Spleen (tissue), 11 donors: ENCODE results near the gene ACOXL. TPM values are rescaled to one million over a fixed set of nuclear protein-coding genes. Genes with fewer than 3 reads are reported as not detected.

Experiments
- DNase-seq: peaks from one replicate; pipeline ENCODE4 v3.0.0-alpha.2; 2020
- H3K27ac ChIP-seq, 8 donors: fragments of 200-600 bp; sonication (generic) in 7 of 8; 1 replicate in 4 of 8; 2 replicates in 4 of 8; pipeline versions ENCODE4 v1.5.0 to v1.8.0; 2016 to 2021; ENCODE audit warnings: inconsistent platforms in 4 of 8, mild to moderate bottlenecking in 4 of 8, moderate library complexity in 1 of 8
- H3K27me3 ChIP-seq, 7 donors: fragments of 200-600 bp; sonication (generic) in 6 of 7; replicated peaks in 1 of 7; 1 replicate in 4 of 7; 2 replicates in 3 of 7; pipeline versions ENCODE4 v1.5.0 to v1.8.0; 2016 to 2021; ENCODE audit warnings: inconsistent platforms in 3 of 7, mild to moderate bottlenecking in 1 of 7
- H3K36me3 ChIP-seq, 6 donors: fragments of 200-600 bp; sonication (generic) in 5 of 6; 1 replicate in 4 of 6; 2 replicates in 2 of 6; pipeline versions ENCODE4 v1.5.0 to v1.8.0; 2016 to 2021; ENCODE audit warnings: inconsistent platforms in 2 of 6
- H3K4me1 ChIP-seq, 6 donors: fragments of 200-600 bp; sonication (generic) in 5 of 6; 1 replicate in 3 of 6; 2 replicates in 3 of 6; pipeline versions ENCODE4 v1.5.0 to v1.8.0; 2016 to 2021; ENCODE audit warnings: inconsistent platforms in 3 of 6
- H3K4me3 ChIP-seq, 8 donors: fragments of 200-600 bp; sonication (generic) in 7 of 8; 1 replicate in 4 of 8; 2 replicates in 4 of 8; pipeline versions ENCODE4 v1.5.0 to v1.8.0; 2016 to 2021; ENCODE audit warnings: inconsistent platforms in 4 of 8, mild to moderate bottlenecking in 4 of 8, moderate library complexity in 2 of 8
- H3K9me3 ChIP-seq, 8 donors: fragments of 200-600 bp; sonication (generic) in 7 of 8; 1 replicate in 4 of 8; 2 replicates in 4 of 8; pipeline versions ENCODE4 v1.5.0 to v1.8.0; 2016 to 2021; ENCODE audit warnings: inconsistent platforms in 4 of 8
- POLR2A ChIP-seq, 3 donors: fragments of 450-650 bp; IDR thresholded peaks; one replicate each; pipeline ENCODE4 v1.5.1; 2017; ENCODE audit warnings: antibody characterized with exemption in 3 of 3, mild to moderate bottlenecking in 1 of 3
- POLR2AphosphoS5 ChIP-seq, 3 donors: sonication (generic); formaldehyde crosslinking; IDR thresholded peaks; one replicate each; pipeline ENCODE4 v1.5.1; 2017; ENCODE audit warnings: antibody characterized with exemption in 3 of 3
- WGBS, 5 donors: extraction: QIAGEN DNeasy Blood & Tissue Kit in 3 of 5; methylation state at CpG; one replicate each; pipeline versions ENCODE4 v1.1.5 to v1.1.7; 2013 to 2018; 5-methylcytosine and 5-hydroxymethylcytosine counted together
- intact Hi-C: fragments of 100-400 bp; cut with DNase I; formaldehyde crosslinking; loops from one replicate; pipeline ENCODE4 v1.15.0; 2023; ENCODE audit warnings: low total_unique reads
- polyA plus RNA-seq, 3 donors: library from polyadenylated mRNA; stranded (reverse); fragments of 200-250 nt; gene quantifications; one replicate each; pipeline ENCODE4 v1.2.1, GENCODE V29; 2013
- total RNA-seq, 7 donors: library from RNA; depleted of rRNA in 3 of 7; stranded (reverse); fragments of >200 nt in 3 of 7; fragmentation: NEBNext Ultra II Directional in 4 of 7; extraction: Animal tissue kit (Norgen Biotek cat#: 25700) in 4 of 7; gene quantifications; one replicate each; pipeline versions ENCODE4 v1.1.0 to v1.2.1, GENCODE V29; 2016 to 2021
- TF ChIP-seq, protein P1 (sequence below), 11 experiments: fragments of 200-600 bp in 7 of 11; fragments of 450-650 bp in 4 of 11; sonication (generic) in 4 of 11; IDR thresholded peaks in 8 of 11; conservative IDR thresholded peaks in 3 of 11; 1 replicate in 7 of 11; 2 replicates in 4 of 11; pipeline versions ENCODE4 v1.4.0 to v1.8.0; 2016 to 2021; ENCODE audit warnings: antibody characterized with exemption in 11 of 11, inconsistent platforms in 4 of 11, mild to moderate bottlenecking in 1 of 11
- donor health status: healthy with polysubstance abuse.
- donor health status: DM: no; HTN: no; CAD: no; lungs with moderate emphysema.
- donor health status: DM: no; HTN: no; CAD: no.
- donor health status: Bipolar disorder and iron deficiency.
- donor health status: healthy.
- donor health status: DM: no; HTN: no; CAD: no.
- donor health status: DM: yes; HTN: yes; CAD: no.

The ACOXL gene
- total and polyA plus RNA-seq, 10 donors = 0.04 to 1.0 (median 0.66) TPM

DNA sequence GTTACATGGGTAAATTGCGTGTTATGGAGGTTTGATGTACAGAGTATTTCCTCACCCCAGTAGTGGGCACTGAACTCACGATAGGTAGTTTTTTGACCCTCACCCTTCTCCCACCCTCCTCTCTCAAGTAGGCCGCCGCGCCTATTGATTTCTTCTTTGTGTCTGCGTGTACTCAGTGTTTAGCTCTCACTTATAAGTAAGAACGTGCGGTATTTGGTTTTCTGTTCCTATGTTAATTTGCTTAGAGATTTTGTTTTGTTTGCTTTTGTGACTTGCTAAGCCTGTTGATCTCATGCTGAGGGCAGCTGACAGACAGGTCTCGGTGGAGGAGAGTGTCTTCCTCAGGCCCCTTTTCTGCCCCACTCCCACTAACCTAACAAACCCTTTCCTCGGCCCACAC lies 36.2 kb downstream of the ACOXL start:
- H3K9me3 ChIP-seq = peaks cover 0 to 16% (median 3%) of the 10 kb centered on the region in 8 donors
- TF ChIP-seq POLR2A (IDR thresholded peaks at IDR 0.05) (no peak), POLR2AphosphoS5 (IDR thresholded peaks at IDR 0.05) (no peak)
- TF ChIP-seq, protein P1, sequence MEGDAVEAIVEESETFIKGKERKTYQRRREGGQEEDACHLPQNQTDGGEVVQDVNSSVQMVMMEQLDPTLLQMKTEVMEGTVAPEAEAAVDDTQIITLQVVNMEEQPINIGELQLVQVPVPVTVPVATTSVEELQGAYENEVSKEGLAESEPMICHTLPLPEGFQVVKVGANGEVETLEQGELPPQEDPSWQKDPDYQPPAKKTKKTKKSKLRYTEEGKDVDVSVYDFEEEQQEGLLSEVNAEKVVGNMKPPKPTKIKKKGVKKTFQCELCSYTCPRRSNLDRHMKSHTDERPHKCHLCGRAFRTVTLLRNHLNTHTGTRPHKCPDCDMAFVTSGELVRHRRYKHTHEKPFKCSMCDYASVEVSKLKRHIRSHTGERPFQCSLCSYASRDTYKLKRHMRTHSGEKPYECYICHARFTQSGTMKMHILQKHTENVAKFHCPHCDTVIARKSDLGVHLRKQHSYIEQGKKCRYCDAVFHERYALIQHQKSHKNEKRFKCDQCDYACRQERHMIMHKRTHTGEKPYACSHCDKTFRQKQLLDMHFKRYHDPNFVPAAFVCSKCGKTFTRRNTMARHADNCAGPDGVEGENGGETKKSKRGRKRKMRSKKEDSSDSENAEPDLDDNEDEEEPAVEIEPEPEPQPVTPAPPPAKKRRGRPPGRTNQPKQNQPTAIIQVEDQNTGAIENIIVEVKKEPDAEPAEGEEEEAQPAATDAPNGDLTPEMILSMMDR (IDR thresholded peaks at IDR 0.05 in 8 of 11, conservative IDR thresholded peaks at IDR 0.05 in 3 of 11) = no peak
- intact Hi-C loops = no loop called here
- peaks cover 0 to 34% (median 0%) of the 10 kb centered on the region in 7 donors for H3K27me3 ChIP-seq
- no peak overlapping the region for H3K27ac ChIP-seq
- no peak for DNase-seq
- no peak overlapping the region for H3K4me3 ChIP-seq
- no peaks in the 10 kb centered on the region for H3K4me1 ChIP-seq
- 79 to 90% (median 88%) methylated on average over 10 of the region's 10 CpGs for WGBS, 5 donors
- no peaks in the 10 kb centered on the region for H3K36me3 ChIP-seq

DNA sequence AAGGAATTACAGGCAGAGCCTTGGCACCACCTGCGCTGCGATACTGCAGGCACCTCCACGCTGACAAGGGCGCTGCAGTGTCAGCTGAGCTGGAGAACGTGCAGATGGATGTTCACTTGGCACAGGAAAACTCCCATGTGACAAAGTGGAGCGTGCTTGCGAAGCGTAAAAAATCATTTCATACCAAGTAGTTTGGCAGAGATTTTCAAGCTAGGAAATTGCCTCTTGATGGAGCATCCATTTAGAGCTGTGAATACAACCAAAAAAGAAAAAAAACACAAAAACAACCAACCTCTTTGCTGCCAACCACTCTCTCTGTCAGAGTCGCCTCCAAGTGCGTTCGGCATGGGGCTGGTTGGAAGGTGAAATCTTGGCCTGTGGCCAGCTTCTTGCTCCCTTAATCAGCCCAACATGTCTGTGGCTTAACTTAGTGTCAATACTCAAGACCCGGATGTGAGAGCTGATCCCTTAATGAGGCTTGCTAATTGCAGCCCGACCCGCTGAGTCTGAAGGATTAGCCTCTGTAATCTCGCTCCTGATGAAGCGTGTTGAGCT lies 38.1 kb downstream of the ACOXL start:
- no peak for DNase-seq
- Histone ChIP-seq H3K4me3 (no peak overlapping the region), H3K36me3 (no peaks in the 10 kb centered on the region), H3K9me3 (peaks cover 0 to 14% (median 3%) of the 10 kb centered on the region in 8 donors), H3K27ac (no peak overlapping the region), H3K4me1 (no peaks in the 10 kb centered on the region), H3K27me3 (peaks cover 0 to 42% (median 0%) of the 10 kb centered on the region in 7 donors)
- TF ChIP-seq, protein P1 (IDR thresholded peaks at IDR 0.05 in 8 of 11, conservative IDR thresholded peaks at IDR 0.05 in 3 of 11) = no peak
- TF ChIP-seq POLR2A (IDR thresholded peaks at IDR 0.05) (no peak), POLR2AphosphoS5 (IDR thresholded peaks at IDR 0.05) (no peak)
- intact Hi-C loops = no loop called here
- WGBS, 5 donors = 71 to 87% (median 78%) methylated on average over 16 of the region's 16 CpGs

DNA sequence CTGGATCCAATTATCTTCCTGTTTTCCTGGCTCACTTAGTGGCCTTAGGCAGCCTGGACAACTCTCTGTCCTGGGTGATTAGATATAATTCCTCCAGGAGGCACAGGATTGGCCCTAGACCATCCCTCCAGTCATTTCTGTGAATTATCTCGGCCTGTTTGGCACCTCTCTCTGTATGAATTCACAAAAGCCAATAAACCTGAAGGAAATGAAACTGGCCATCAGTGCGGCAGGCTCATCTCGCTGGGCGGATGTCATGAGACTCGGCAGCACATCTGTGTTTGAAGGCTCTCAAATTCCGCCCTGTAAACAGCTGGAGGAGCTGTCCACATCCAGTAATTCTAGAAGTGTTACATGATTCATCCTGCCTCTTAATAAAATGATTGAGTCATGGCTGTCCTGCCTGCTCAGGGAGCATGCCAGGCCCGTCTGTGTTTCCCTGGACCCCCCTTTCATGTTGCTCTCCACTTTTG lies 38.6 kb downstream of the ACOXL start:
- Histone ChIP-seq H3K27ac (no peak overlapping the region), H3K27me3 (peaks cover 0 to 46% (median 0%) of the 10 kb centered on the region in 7 donors), H3K36me3 (no peaks in the 10 kb centered on the region), H3K4me3 (no peak overlapping the region), H3K9me3 (peaks cover 0 to 9% (median under 1%) of the 10 kb centered on the region in 8 donors), H3K4me1 (no peaks in the 10 kb centered on the region)
- no peak for DNase-seq
- TF ChIP-seq, protein P1 (IDR thresholded peaks at IDR 0.05 in 8 of 11, conservative IDR thresholded peaks at IDR 0.05 in 3 of 11) = no peak
- TF ChIP-seq POLR2AphosphoS5 (IDR thresholded peaks at IDR 0.05) = no peak
- no peak for TF ChIP-seq POLR2A (IDR thresholded peaks at IDR 0.05)
- WGBS, 5 donors = 56 to 83% (median 66%) methylated on average over 6 to 7 of the region's 7 CpGs
- intact Hi-C loops = no loop called here

DNA sequence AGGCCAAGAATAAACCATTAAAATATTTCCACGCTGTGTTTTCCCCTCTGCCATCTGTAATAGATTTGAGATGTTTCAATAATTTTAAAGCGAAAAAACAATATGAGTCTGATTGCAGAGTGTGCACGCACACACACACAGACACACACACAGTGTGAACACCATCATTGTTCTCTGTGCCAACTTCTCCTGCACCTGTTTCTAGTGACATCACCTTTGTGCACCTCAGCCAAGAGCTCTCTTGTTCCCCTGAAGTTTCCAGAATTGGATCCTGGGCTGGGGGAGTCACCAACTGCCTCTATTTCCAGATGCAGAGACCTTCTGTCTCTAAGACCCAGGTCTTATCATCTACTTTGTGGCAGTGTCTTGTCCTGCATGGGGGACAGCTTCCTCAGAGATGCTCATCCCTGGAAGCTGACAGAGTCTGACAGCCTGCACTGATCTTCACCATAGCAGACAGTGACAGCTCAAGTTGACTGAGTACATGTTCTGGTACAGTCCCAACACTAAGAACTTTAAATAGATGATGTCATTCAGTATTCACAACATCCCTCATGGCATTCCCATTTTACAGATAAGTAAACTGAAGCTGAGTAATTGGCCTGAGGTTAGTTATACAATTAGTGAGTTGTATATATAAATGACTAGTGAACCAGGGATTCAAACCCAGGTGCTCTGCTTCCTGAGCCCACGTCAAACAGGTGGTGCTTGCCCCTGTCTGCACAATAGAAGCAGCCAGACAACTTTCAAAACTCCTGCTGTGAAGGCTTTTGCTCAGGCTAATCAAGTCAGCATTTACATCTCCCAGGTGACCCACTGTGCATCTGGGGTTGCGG lies 39.4 kb downstream of the ACOXL start:
- Histone ChIP-seq H3K9me3 (peaks cover 0 to under 1% (median 0%) of the 10 kb centered on the region in 8 donors), H3K36me3 (no peaks in the 10 kb centered on the region), H3K4me1 (no peaks in the 10 kb centered on the region), H3K27ac (no peak overlapping the region), H3K4me3 (no peak overlapping the region), H3K27me3 (peaks cover 0 to 49% (median 0%) of the 10 kb centered on the region in 7 donors)
- 81 to 88% (median 84%) methylated on average over 5 of the region's 5 CpGs for WGBS, 5 donors
- intact Hi-C loops = no loop called here
- TF ChIP-seq POLR2A (IDR thresholded peaks at IDR 0.05) (no peak), POLR2AphosphoS5 (IDR thresholded peaks at IDR 0.05) (no peak)
- TF ChIP-seq, protein P1 (IDR thresholded peaks at IDR 0.05 in 8 of 11, conservative IDR thresholded peaks at IDR 0.05 in 3 of 11) = no peak
- no peak for DNase-seq
